ENCODE results near the gene PLPPR1. TPM values are rescaled to one million over a fixed set of nuclear protein-coding genes. Genes with fewer than 3 reads are reported as not detected.
A peak's percentile ranks its signal among the peaks of the same experiment; 100 is the strongest.

Gene PLPPR1
- total and polyA plus RNA-seq, 2 of the 13 experiments (the other 11 are each of a cell fraction or from before 2014, with no cell fraction given): 16.0 to 84.7 TPM

GRCh38 chr9:101184813-101185278, 156.3 kb downstream of the PLPPR1 start (continued):
- TF ChIP-seq BCL3 (CRISPR knock-in tag; IDR thresholded peaks at IDR 0.05): no peak
- TF ChIP-seq ZNF792 (CRISPR knock-in tag; IDR thresholded peaks at IDR 0.05): peak; percentile 20; the same call in 1 of the 2 replicates
- no peak for TF ChIP-seq SMARCC2 (IDR thresholded peaks at IDR 0.05)
- peak; percentile 75 for TF ChIP-seq SIN3A (IDR thresholded peaks at IDR 0.05; ENCODE audit: borderline replicate concordance, low read depth, low read length)
- TF ChIP-seq, protein P1, sequence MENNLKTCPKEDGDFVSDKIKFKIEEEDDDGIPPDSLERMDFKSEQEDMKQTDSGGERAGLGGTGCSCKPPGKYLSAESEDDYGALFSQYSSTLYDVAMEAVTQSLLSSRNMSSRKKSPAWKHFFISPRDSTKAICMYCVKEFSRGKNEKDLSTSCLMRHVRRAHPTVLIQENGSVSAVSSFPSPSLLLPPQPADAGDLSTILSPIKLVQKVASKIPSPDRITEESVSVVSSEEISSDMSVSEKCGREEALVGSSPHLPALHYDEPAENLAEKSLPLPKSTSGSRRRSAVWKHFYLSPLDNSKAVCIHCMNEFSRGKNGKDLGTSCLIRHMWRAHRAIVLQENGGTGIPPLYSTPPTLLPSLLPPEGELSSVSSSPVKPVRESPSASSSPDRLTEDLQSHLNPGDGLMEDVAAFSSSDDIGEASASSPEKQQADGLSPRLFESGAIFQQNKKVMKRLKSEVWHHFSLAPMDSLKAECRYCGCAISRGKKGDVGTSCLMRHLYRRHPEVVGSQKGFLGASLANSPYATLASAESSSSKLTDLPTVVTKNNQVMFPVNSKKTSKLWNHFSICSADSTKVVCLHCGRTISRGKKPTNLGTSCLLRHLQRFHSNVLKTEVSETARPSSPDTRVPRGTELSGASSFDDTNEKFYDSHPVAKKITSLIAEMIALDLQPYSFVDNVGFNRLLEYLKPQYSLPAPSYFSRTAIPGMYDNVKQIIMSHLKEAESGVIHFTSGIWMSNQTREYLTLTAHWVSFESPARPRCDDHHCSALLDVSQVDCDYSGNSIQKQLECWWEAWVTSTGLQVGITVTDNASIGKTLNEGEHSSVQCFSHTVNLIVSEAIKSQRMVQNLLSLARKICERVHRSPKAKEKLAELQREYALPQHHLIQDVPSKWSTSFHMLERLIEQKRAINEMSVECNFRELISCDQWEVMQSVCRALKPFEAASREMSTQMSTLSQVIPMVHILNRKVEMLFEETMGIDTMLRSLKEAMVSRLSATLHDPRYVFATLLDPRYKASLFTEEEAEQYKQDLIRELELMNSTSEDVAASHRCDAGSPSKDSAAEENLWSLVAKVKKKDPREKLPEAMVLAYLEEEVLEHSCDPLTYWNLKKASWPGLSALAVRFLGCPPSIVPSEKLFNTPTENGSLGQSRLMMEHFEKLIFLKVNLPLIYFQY (CRISPR knock-in tag; IDR thresholded peaks at IDR 0.05; ENCODE audit: borderline replicate concordance): peak; percentile 80
- no peak for TF ChIP-seq PCBP2 (optimal IDR thresholded peaks at IDR 0.05; ENCODE audit: low read depth, low read length, poor library complexity, severe bottlenecking)
- TF ChIP-seq, protein P2, sequence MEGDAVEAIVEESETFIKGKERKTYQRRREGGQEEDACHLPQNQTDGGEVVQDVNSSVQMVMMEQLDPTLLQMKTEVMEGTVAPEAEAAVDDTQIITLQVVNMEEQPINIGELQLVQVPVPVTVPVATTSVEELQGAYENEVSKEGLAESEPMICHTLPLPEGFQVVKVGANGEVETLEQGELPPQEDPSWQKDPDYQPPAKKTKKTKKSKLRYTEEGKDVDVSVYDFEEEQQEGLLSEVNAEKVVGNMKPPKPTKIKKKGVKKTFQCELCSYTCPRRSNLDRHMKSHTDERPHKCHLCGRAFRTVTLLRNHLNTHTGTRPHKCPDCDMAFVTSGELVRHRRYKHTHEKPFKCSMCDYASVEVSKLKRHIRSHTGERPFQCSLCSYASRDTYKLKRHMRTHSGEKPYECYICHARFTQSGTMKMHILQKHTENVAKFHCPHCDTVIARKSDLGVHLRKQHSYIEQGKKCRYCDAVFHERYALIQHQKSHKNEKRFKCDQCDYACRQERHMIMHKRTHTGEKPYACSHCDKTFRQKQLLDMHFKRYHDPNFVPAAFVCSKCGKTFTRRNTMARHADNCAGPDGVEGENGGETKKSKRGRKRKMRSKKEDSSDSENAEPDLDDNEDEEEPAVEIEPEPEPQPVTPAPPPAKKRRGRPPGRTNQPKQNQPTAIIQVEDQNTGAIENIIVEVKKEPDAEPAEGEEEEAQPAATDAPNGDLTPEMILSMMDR (CRISPR knock-in tag; IDR thresholded peaks at IDR 0.05): no peak
- 0 out of 2 replicates have a peak, but pooled peaks have one; percentile 20 for TF ChIP-seq MAX (IDR thresholded peaks at IDR 0.05)
- peak; percentile 87 for TF ChIP-seq FOXA3 (CRISPR knock-in tag; IDR thresholded peaks at IDR 0.05)
- no peak for TF ChIP-seq ZNF549 (CRISPR knock-in tag; IDR thresholded peaks at IDR 0.05)
- no peak for TF ChIP-seq SKI (IDR thresholded peaks at IDR 0.05; ENCODE audit: partially characterized antibody)
- TF ChIP-seq POGK (CRISPR knock-in tag; conservative IDR thresholded peaks at IDR 0.05): no peak
- TF ChIP-seq ZNF512B (CRISPR knock-in tag; IDR thresholded peaks at IDR 0.05; ENCODE audit: borderline replicate concordance): no peak
- peak; percentile 24; the same call in 1 of the 2 replicates for TF ChIP-seq HDAC2 (CRISPR knock-in tag; IDR thresholded peaks at IDR 0.05)
